LoVo (cell line): Measurements from ENCODE around the gene POLL.

ENCODE experiments used
- DNase-seq: peaks from one replicate; pipeline ENCODE4 v3.0.0-alpha.2; 2016; ENCODE audit warnings: low spot score

Gene POLL

GRCh38 chr10:101573885-101574753, 13.9 kb downstream of the POLL start:
- no peak for DNase-seq

- no peak for DNase-seq
Measured at GRCh38 chr10:101572785-101573184, 15.3 kb downstream of the POLL start.

GRCh38 chr10:101572126-101572525, 15.9 kb downstream of the POLL start:
- DNase-seq, result no peak

- DNase-seq, result no peak
Measured at GRCh38 chr10:101571271-101571925, 16.7 kb downstream of the POLL start.

- DNase-seq, result no peak
Measured at GRCh38 chr10:101570428-101571270, 17.4 kb downstream of the POLL start.

GRCh38 chr10:101569622-101570427, 18.2 kb downstream of the POLL start:
- peak; percentile 80 for DNase-seq

- no peak for DNase-seq
Measured at GRCh38 chr10:101569323-101569621, 18.8 kb downstream of the POLL start.

GRCh38 chr10:101568054-101568745, 19.9 kb downstream of the POLL start:
- no peak for DNase-seq

- DNase-seq, result no peak
Measured at GRCh38 chr10:101567165-101568006, 20.7 kb downstream of the POLL start.

GRCh38 chr10:101566333-101567164, 21.5 kb downstream of the POLL start:
- DNase-seq, result no peak

- DNase-seq, result no peak
Measured at GRCh38 chr10:101565936-101566332, 22.1 kb downstream of the POLL start.

GRCh38 chr10:101565370-101565900, 22.6 kb downstream of the POLL start:
- DNase-seq, result no peak

- DNase-seq, result no peak
Measured at GRCh38 chr10:101564490-101564991, 23.5 kb downstream of the POLL start.

GRCh38 chr10:101563497-101564040, 24.5 kb downstream of the POLL start:
- DNase-seq, result no peak

- no peak for DNase-seq
Measured at GRCh38 chr10:101563007-101563406, 25.1 kb downstream of the POLL start.

GRCh38 chr10:101562231-101562630, 25.8 kb downstream of the POLL start:
- DNase-seq, result no peak

GRCh38 chr10:101561068-101561915, 26.8 kb downstream of the POLL start:
- no peak for DNase-seq
